Measurements from ENCODE around the gene CXCL6.

The CXCL6 gene

GRCh38 chr4:73864365-73864764, 27.9 kb downstream of the CXCL6 start:
- no peak for TF ChIP-seq EZH2phosphoT487 (IDR thresholded peaks at IDR 0.05; ENCODE audit: borderline replicate concordance)
- TF ChIP-seq, protein P1, sequence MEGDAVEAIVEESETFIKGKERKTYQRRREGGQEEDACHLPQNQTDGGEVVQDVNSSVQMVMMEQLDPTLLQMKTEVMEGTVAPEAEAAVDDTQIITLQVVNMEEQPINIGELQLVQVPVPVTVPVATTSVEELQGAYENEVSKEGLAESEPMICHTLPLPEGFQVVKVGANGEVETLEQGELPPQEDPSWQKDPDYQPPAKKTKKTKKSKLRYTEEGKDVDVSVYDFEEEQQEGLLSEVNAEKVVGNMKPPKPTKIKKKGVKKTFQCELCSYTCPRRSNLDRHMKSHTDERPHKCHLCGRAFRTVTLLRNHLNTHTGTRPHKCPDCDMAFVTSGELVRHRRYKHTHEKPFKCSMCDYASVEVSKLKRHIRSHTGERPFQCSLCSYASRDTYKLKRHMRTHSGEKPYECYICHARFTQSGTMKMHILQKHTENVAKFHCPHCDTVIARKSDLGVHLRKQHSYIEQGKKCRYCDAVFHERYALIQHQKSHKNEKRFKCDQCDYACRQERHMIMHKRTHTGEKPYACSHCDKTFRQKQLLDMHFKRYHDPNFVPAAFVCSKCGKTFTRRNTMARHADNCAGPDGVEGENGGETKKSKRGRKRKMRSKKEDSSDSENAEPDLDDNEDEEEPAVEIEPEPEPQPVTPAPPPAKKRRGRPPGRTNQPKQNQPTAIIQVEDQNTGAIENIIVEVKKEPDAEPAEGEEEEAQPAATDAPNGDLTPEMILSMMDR (conservative IDR thresholded peaks at IDR 0.05; ENCODE audit: low read length) = peak; percentile 73
- Histone ChIP-seq H3K9me2 (replicated peaks; ENCODE audit: low read depth, low read length) (no peaks in the 10 kb centered on the region), H3K9me3 (ENCODE audit: insufficient read depth, low read depth, low read length) (no peaks in the 10 kb centered on the region)

GRCh38 chr4:73864961-73865360, 28.5 kb downstream of the CXCL6 start:
- no peaks in the 10 kb centered on the region for H3K36me3 ChIP-seq (ENCODE audit: insufficient read depth, low read length)
- H3K9me3 ChIP-seq (ENCODE audit: insufficient read depth, low read depth, low read length) = no peaks in the 10 kb centered on the region
- no peak overlapping the region for H2AFZ ChIP-seq (ENCODE audit: low read length)
- no peak overlapping the region for H3K4me2 ChIP-seq (ENCODE audit: low read depth, low read length, poor library complexity, severe bottlenecking)
- H3F3A ChIP-seq (ENCODE audit: low read depth) = no peaks in the 10 kb centered on the region
- TF ChIP-seq, protein P1 (conservative IDR thresholded peaks at IDR 0.05; ENCODE audit: low read length) = no peak
- no peak for TF ChIP-seq EZH2phosphoT487 (IDR thresholded peaks at IDR 0.05; ENCODE audit: borderline replicate concordance)
- no peaks in the 10 kb centered on the region for H3K9me2 ChIP-seq (replicated peaks; ENCODE audit: low read depth, low read length)
- H3K79me2 ChIP-seq (ENCODE audit: insufficient read depth, low read length) = no peaks in the 10 kb centered on the region
- H3K4me3 ChIP-seq (ENCODE audit: low read length, poor library complexity, severe bottlenecking) = no peak overlapping the region
- no peak overlapping the region for H3K9ac ChIP-seq (ENCODE audit: low read depth, low read length, poor library complexity, severe bottlenecking)
- no peaks in the 10 kb centered on the region for H3K27me3 ChIP-seq (ENCODE audit: insufficient read depth, low read length, poor library complexity, severe bottlenecking)
- H3K4me1 ChIP-seq (ENCODE audit: insufficient read depth, low read length, poor library complexity, severe bottlenecking) = no peaks in the 10 kb centered on the region
- no peaks in the 10 kb centered on the region for H4K20me1 ChIP-seq (ENCODE audit: insufficient read depth, low read length, poor library complexity, severe bottlenecking)

More at GRCh38 chr4:73864365-73864764, 27.9 kb downstream of the CXCL6 start:
- H3K4me1 ChIP-seq (ENCODE audit: insufficient read depth, low read length, poor library complexity, severe bottlenecking) = no peaks in the 10 kb centered on the region
- no peaks in the 10 kb centered on the region for H3K36me3 ChIP-seq (ENCODE audit: insufficient read depth, low read length)
- H4K20me1 ChIP-seq (ENCODE audit: insufficient read depth, low read length, poor library complexity, severe bottlenecking) = no peaks in the 10 kb centered on the region
- H3K4me2 ChIP-seq (ENCODE audit: low read depth, low read length, poor library complexity, severe bottlenecking) = no peak overlapping the region
- H3K27me3 ChIP-seq (ENCODE audit: insufficient read depth, low read length, poor library complexity, severe bottlenecking) = no peaks in the 10 kb centered on the region
- H3K4me3 ChIP-seq (ENCODE audit: low read length, poor library complexity, severe bottlenecking) = no peak overlapping the region
- no peaks in the 10 kb centered on the region for H3K79me2 ChIP-seq (ENCODE audit: insufficient read depth, low read length)
- no peak overlapping the region for H3K9ac ChIP-seq (ENCODE audit: low read depth, low read length, poor library complexity, severe bottlenecking)
- no peaks in the 10 kb centered on the region for H3F3A ChIP-seq (ENCODE audit: low read depth)
- H2AFZ ChIP-seq (ENCODE audit: low read length) = no peak overlapping the region

- Histone ChIP-seq H3K4me1 (ENCODE audit: insufficient read depth, low read length, poor library complexity, severe bottlenecking) (no peaks in the 10 kb centered on the region), H3K4me3 (ENCODE audit: low read length, poor library complexity, severe bottlenecking) (no peak overlapping the region), H3K4me2 (ENCODE audit: low read depth, low read length, poor library complexity, severe bottlenecking) (no peak overlapping the region), H3K27me3 (ENCODE audit: insufficient read depth, low read length, poor library complexity, severe bottlenecking) (no peaks in the 10 kb centered on the region), H3K9me3 (ENCODE audit: insufficient read depth, low read depth, low read length) (no peaks in the 10 kb centered on the region), H3F3A (ENCODE audit: low read depth) (no peaks in the 10 kb centered on the region), H2AFZ (ENCODE audit: low read length) (no peak overlapping the region), H3K9me2 (replicated peaks; ENCODE audit: low read depth, low read length) (no peaks in the 10 kb centered on the region), H4K20me1 (ENCODE audit: insufficient read depth, low read length, poor library complexity, severe bottlenecking) (no peaks in the 10 kb centered on the region), H3K36me3 (ENCODE audit: insufficient read depth, low read length) (no peaks in the 10 kb centered on the region), H3K9ac (ENCODE audit: low read depth, low read length, poor library complexity, severe bottlenecking) (no peak overlapping the region), H3K79me2 (ENCODE audit: insufficient read depth, low read length) (no peaks in the 10 kb centered on the region)
- TF ChIP-seq, protein P1 (conservative IDR thresholded peaks at IDR 0.05; ENCODE audit: low read length) = no peak
- TF ChIP-seq EZH2phosphoT487 (IDR thresholded peaks at IDR 0.05; ENCODE audit: borderline replicate concordance) = no peak
These were observed 29.1 kb downstream of the CXCL6 start for GRCh38 chr4:73865431-73866096.
